HEK293 (cell line): ENCODE data around the gene MRPL4.
A peak's percentile ranks its signal among the peaks of the same experiment; 100 is the strongest.

Experiments
- FEZF1 ChIP-seq: fragments of 450-650 bp; formaldehyde crosslinking; IDR thresholded peaks from 2 replicates; pipeline ENCODE4 v1.5.1; 2016; ENCODE audit warnings: missing biosample characterization, missing genetic modification characterization
- GLIS2 ChIP-seq: fragments of 450-650 bp; formaldehyde crosslinking; IDR thresholded peaks from 2 replicates; pipeline ENCODE4 v1.5.1; 2016; ENCODE audit warnings: missing biosample characterization, missing genetic modification characterization
- MEIS1 ChIP-seq: sonication (generic); formaldehyde crosslinking; IDR thresholded peaks from 2 replicates; pipeline ENCODE4 v1.8.1; 2022; ENCODE audit warnings: missing genetic modification reagents, mild to moderate bottlenecking, borderline replicate concordance
- OSR2 ChIP-seq: fragments of 450-650 bp; formaldehyde crosslinking; IDR thresholded peaks from 2 replicates; pipeline ENCODE4 v1.5.1; 2016; ENCODE audit warnings: missing biosample characterization, missing genetic modification characterization
- OVOL3 ChIP-seq: fragments of 450-650 bp; formaldehyde crosslinking; IDR thresholded peaks from 2 replicates; pipeline ENCODE4 v1.5.1; 2016; ENCODE audit warnings: missing biosample characterization, missing genetic modification characterization
- SCRT2 ChIP-seq: fragments of 450-650 bp; formaldehyde crosslinking; IDR thresholded peaks from 2 replicates; pipeline ENCODE4 v1.5.1; 2016; ENCODE audit warnings: missing biosample characterization, missing genetic modification characterization
- SP2 ChIP-seq: fragments of 450-650 bp; formaldehyde crosslinking; IDR thresholded peaks from 2 replicates; pipeline ENCODE4 v1.5.1; 2016; ENCODE audit warnings: missing biosample characterization, missing genetic modification characterization
- YY2 ChIP-seq: fragments of 450-650 bp; formaldehyde crosslinking; IDR thresholded peaks from 2 replicates; pipeline ENCODE4 v1.5.1; 2016; ENCODE audit warnings: missing biosample characterization, missing genetic modification characterization
- ZBTB8A ChIP-seq: fragments of 450-650 bp; formaldehyde crosslinking; IDR thresholded peaks from 2 replicates; pipeline ENCODE4 v1.5.1; 2016; ENCODE audit warnings: missing biosample characterization, missing genetic modification characterization
- ZNF146 ChIP-seq: fragments of 450-650 bp; formaldehyde crosslinking; IDR thresholded peaks from 2 replicates; pipeline ENCODE4 v1.5.1; 2016; ENCODE audit warnings: missing biosample characterization, missing genetic modification characterization
- ZNF155 ChIP-seq: fragments of 450-650 bp; formaldehyde crosslinking; IDR thresholded peaks from 2 replicates; pipeline ENCODE4 v1.5.1; 2016; ENCODE audit warnings: missing biosample characterization, missing genetic modification characterization
- ZNF2 ChIP-seq: fragments of 450-650 bp; formaldehyde crosslinking; IDR thresholded peaks from 2 replicates; pipeline ENCODE4 v1.5.1; 2016; ENCODE audit warnings: missing biosample characterization, missing genetic modification characterization
- ZNF341 ChIP-seq: fragments of 450-650 bp; formaldehyde crosslinking; IDR thresholded peaks from 2 replicates; pipeline ENCODE4; 2016; ENCODE audit warnings: low read depth, missing biosample characterization, missing genetic modification characterization
- ZNF391 ChIP-seq: fragments of 450-650 bp; formaldehyde crosslinking; IDR thresholded peaks from 2 replicates; pipeline ENCODE4 v1.5.1; 2016; ENCODE audit warnings: low read depth, missing biosample characterization, missing genetic modification characterization, borderline replicate concordance
- ZNF394 ChIP-seq: fragments of 450-650 bp; formaldehyde crosslinking; IDR thresholded peaks from 2 replicates; pipeline ENCODE4 v1.5.1; 2016; ENCODE audit warnings: missing biosample characterization, missing genetic modification characterization, mild to moderate bottlenecking, moderate library complexity, borderline replicate concordance
- ZNF404 ChIP-seq: fragments of 450-650 bp; formaldehyde crosslinking; IDR thresholded peaks from 2 replicates; pipeline ENCODE4 v1.5.1; 2017; ENCODE audit warnings: missing biosample characterization, missing genetic modification characterization
- ZNF548 ChIP-seq: fragments of 450-650 bp; formaldehyde crosslinking; IDR thresholded peaks from 2 replicates; pipeline ENCODE4 v1.5.1; 2016; ENCODE audit warnings: missing biosample characterization, missing genetic modification characterization
- ZNF549 ChIP-seq: fragments of 450-650 bp; IDR thresholded peaks from 2 replicates; pipeline ENCODE4 v1.5.1; 2018; ENCODE audit warnings: missing biosample characterization, missing genetic modification characterization, mild to moderate bottlenecking, inconsistent platforms, moderate library complexity
- ZNF610 ChIP-seq: fragments of 450-650 bp; formaldehyde crosslinking; IDR thresholded peaks from 2 replicates; pipeline ENCODE4 v1.5.1; 2016; ENCODE audit warnings: missing biosample characterization, missing genetic modification characterization, borderline replicate concordance
- ZNF791 ChIP-seq: fragments of 450-650 bp; formaldehyde crosslinking; IDR thresholded peaks from 2 replicates; pipeline ENCODE4 v1.5.1; 2016; ENCODE audit warnings: missing biosample characterization, missing genetic modification characterization
- TF ChIP-seq, protein P1 (sequence below): fragments of 450-650 bp; formaldehyde crosslinking; conservative IDR thresholded peaks from 2 replicates; pipeline ENCODE4 v1.5.1; 2016; ENCODE audit warnings: low read depth, missing biosample characterization, missing genetic modification characterization
- TF ChIP-seq, protein P2 (sequence below): fragments of 450-650 bp; formaldehyde crosslinking; IDR thresholded peaks from 2 replicates; pipeline ENCODE4 v1.5.1; 2016; ENCODE audit warnings: missing biosample characterization, missing genetic modification characterization
- TF ChIP-seq, protein P3 (sequence below): fragments of 450-650 bp; formaldehyde crosslinking; IDR thresholded peaks from 2 replicates; pipeline ENCODE4 v1.5.1; 2016; ENCODE audit warnings: missing biosample characterization, missing genetic modification characterization
- TF ChIP-seq, protein P4 (sequence below): IDR thresholded peaks from 2 replicates; pipeline ENCODE4 v1.6.1; 2011; ENCODE audit warnings: mild to moderate bottlenecking, low read depth, low read length, borderline replicate concordance
- TF ChIP-seq, protein P5 (sequence below): fragments of 450-650 bp; formaldehyde crosslinking; IDR thresholded peaks from 2 replicates; pipeline ENCODE4 v1.5.1; 2017; ENCODE audit warnings: missing biosample characterization, missing genetic modification characterization
- TF ChIP-seq, protein P6 (sequence below): fragments of 450-650 bp; formaldehyde crosslinking; IDR thresholded peaks from 2 replicates; pipeline ENCODE4 v1.5.1; 2017; ENCODE audit warnings: missing biosample characterization, missing genetic modification characterization

MRPL4 gene

DNA sequence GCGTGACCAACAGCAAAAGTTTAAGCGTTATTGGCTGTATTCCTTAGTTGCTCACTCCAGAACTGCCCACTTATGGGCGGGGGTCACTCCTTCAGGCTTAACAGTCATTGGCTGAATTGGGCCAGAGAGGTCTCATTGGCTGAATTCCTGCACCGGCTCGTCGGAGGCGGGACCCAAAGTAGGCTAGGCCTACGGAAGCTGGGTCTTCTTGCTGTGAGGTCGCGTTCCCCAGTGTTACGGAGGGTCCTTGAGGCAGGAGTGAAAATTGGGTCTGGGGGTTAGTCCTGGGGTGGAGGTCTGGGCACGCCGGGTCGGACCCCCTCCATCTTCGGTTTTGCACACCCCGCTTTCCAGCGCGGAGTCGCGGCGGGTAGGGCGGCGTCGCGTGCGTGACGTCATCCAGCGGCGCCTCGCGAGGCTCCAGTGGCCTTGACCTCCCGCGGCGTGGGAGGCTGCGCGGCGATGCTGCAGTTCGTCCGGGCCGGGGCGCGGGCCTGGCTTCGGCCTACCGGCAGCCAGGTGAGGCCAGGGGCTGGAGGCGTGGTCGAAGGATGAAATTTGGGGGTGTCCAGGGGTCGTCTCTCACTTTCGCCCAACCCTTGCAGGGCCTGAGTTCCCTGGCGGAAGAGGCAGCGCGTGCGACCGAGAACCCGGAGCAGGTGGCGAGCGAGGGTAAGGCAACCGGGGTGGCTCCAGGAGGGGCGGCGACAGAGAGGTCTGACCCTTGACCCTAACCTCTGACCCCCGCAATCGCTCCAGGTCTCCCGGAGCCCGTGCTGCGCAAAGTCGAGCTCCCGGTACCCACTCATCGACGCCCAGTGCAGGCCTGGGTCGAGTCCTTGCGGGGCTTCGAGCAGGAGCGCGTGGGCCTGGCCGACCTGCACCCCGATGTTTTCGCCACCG lies at the start of gene MRPL4 (continued):
- TF ChIP-seq, protein P1, sequence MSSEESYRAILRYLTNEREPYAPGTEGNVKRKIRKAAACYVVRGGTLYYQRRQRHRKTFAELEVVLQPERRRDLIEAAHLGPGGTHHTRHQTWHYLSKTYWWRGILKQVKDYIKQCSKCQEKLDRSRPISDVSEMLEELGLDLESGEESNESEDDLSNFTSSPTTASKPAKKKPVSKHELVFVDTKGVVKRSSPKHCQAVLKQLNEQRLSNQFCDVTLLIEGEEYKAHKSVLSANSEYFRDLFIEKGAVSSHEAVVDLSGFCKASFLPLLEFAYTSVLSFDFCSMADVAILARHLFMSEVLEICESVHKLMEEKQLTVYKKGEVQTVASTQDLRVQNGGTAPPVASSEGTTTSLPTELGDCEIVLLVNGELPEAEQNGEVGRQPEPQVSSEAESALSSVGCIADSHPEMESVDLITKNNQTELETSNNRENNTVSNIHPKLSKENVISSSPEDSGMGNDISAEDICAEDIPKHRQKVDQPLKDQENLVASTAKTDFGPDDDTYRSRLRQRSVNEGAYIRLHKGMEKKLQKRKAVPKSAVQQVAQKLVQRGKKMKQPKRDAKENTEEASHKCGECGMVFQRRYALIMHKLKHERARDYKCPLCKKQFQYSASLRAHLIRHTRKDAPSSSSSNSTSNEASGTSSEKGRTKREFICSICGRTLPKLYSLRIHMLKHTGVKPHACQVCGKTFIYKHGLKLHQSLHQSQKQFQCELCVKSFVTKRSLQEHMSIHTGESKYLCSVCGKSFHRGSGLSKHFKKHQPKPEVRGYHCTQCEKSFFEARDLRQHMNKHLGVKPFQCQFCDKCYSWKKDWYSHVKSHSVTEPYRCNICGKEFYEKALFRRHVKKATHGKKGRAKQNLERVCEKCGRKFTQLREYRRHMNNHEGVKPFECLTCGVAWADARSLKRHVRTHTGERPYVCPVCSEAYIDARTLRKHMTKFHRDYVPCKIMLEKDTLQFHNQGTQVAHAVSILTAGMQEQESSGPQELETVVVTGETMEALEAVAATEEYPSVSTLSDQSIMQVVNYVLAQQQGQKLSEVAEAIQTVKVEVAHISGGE (tag by site-specific recombination) = peak; percentile 47; the same call in 1 of the 2 replicates
- TF ChIP-seq FEZF1 (tag by site-specific recombination) (peak; percentile 27; the same call in 1 of the 2 replicates), SCRT2 (tag by site-specific recombination) (no peak; the same call in 1 of the 2 replicates), GLIS2 (tag by site-specific recombination) (peak; percentile 94), ZNF610 (tag by site-specific recombination) (peak; percentile 90), ZNF791 (tag by site-specific recombination) (no peak), SP2 (tag by site-specific recombination) (peak; percentile 100), ZNF549 (no peak), ZNF341 (no peak), ZNF548 (no peak), ZNF391 (peak; percentile 92; the same call in 1 of the 2 replicates), ZNF146 (tag by site-specific recombination) (peak; percentile 63; the same call in 1 of the 2 replicates), ZNF404 (no peak), ZNF2 (tag by site-specific recombination) (peak; percentile 92), ZNF394 (tag by site-specific recombination) (peak; percentile 62; the same call in 1 of the 2 replicates), OSR2 (tag by site-specific recombination) (peak; percentile 63), YY2 (tag by site-specific recombination) (peak; percentile 85), MEIS1 (CRISPR knock-in tag) (no peak), ZNF155 (tag by site-specific recombination) (no peak), OVOL3 (tag by site-specific recombination) (peak; percentile 84), ZBTB8A (tag by site-specific recombination) (peak; percentile 84)
- TF ChIP-seq, protein P2, sequence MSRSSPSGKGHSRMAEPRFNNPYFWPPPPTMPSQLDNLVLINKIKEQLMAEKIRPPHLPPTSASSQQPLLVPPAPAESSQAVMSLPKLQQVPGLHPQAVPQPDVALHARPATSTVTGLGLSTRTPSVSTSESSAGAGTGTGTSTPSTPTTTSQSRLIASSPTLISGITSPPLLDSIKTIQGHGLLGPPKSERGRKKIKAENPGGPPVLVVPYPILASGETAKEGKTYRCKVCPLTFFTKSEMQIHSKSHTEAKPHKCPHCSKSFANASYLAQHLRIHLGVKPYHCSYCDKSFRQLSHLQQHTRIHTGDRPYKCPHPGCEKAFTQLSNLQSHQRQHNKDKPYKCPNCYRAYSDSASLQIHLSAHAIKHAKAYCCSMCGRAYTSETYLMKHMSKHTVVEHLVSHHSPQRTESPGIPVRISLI (tag by site-specific recombination) = no peak
- TF ChIP-seq, protein P3, sequence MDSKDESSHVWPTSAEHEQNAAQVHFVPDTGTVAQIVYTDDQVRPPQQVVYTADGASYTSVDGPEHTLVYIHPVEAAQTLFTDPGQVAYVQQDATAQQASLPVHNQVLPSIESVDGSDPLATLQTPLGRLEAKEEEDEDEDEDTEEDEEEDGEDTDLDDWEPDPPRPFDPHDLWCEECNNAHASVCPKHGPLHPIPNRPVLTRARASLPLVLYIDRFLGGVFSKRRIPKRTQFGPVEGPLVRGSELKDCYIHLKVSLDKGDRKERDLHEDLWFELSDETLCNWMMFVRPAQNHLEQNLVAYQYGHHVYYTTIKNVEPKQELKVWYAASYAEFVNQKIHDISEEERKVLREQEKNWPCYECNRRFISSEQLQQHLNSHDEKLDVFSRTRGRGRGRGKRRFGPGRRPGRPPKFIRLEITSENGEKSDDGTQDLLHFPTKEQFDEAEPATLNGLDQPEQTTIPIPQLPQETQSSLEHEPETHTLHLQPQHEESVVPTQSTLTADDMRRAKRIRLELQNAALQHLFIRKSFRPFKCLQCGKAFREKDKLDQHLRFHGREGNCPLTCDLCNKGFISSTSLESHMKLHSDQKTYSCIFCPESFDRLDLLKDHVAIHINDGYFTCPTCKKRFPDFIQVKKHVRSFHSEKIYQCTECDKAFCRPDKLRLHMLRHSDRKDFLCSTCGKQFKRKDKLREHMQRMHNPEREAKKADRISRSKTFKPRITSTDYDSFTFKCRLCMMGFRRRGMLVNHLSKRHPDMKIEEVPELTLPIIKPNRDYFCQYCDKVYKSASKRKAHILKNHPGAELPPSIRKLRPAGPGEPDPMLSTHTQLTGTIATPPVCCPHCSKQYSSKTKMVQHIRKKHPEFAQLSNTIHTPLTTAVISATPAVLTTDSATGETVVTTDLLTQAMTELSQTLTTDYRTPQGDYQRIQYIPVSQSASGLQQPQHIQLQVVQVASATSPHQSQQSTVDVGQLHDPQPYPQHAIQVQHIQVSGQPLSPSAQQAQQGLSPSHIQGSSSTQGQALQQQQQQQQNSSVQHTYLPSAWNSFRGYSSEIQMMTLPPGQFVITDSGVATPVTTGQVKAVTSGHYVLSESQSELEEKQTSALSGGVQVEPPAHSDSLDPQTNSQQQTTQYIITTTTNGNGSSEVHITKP (tag by site-specific recombination) = peak; percentile 74
- TF ChIP-seq, protein P4, sequence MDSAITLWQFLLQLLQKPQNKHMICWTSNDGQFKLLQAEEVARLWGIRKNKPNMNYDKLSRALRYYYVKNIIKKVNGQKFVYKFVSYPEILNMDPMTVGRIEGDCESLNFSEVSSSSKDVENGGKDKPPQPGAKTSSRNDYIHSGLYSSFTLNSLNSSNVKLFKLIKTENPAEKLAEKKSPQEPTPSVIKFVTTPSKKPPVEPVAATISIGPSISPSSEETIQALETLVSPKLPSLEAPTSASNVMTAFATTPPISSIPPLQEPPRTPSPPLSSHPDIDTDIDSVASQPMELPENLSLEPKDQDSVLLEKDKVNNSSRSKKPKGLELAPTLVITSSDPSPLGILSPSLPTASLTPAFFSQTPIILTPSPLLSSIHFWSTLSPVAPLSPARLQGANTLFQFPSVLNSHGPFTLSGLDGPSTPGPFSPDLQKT = no peak
- TF ChIP-seq, protein P5, sequence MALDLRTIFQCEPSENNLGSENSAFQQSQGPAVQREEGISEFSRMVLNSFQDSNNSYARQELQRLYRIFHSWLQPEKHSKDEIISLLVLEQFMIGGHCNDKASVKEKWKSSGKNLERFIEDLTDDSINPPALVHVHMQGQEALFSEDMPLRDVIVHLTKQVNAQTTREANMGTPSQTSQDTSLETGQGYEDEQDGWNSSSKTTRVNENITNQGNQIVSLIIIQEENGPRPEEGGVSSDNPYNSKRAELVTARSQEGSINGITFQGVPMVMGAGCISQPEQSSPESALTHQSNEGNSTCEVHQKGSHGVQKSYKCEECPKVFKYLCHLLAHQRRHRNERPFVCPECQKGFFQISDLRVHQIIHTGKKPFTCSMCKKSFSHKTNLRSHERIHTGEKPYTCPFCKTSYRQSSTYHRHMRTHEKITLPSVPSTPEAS (tag by site-specific recombination) = peak; percentile 52
- TF ChIP-seq, protein P6, sequence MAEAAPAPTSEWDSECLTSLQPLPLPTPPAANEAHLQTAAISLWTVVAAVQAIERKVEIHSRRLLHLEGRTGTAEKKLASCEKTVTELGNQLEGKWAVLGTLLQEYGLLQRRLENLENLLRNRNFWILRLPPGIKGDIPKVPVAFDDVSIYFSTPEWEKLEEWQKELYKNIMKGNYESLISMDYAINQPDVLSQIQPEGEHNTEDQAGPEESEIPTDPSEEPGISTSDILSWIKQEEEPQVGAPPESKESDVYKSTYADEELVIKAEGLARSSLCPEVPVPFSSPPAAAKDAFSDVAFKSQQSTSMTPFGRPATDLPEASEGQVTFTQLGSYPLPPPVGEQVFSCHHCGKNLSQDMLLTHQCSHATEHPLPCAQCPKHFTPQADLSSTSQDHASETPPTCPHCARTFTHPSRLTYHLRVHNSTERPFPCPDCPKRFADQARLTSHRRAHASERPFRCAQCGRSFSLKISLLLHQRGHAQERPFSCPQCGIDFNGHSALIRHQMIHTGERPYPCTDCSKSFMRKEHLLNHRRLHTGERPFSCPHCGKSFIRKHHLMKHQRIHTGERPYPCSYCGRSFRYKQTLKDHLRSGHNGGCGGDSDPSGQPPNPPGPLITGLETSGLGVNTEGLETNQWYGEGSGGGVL = peak; percentile 48; the same call in 1 of the 2 replicates
